SK-N-SH treated with all-trans-retinoic acid at 6 μM for 48 hours (cell line): Measurements from ENCODE around the gene IQSEC3.

Experiments used
- ATAC-seq: fragments of 200-7000 bp; cut with Tn5 transposase; 3 replicates; pipeline ENCODE4 v1.9.1; 2020; ENCODE audit warnings: mild to moderate bottlenecking, moderate library complexity
- ARNTL ChIP-seq: fragments of 450-650 bp; formaldehyde crosslinking; IDR thresholded peaks from 2 replicates; pipeline ENCODE4 v1.5.0; 2020; ENCODE audit warnings: low read depth, mild to moderate bottlenecking, moderate library complexity, borderline replicate concordance
- BACH2 ChIP-seq: fragments of 250-450 bp; sonication (Bioruptor Pico); IDR thresholded peaks from 2 replicates; pipeline ENCODE4 v1.9.0; 2021; ENCODE audit warnings: mild to moderate bottlenecking, borderline replicate concordance
- CSDC2 ChIP-seq: fragments of 250-450 bp; sonication (Bioruptor Pico); IDR thresholded peaks from 2 replicates; pipeline ENCODE4 v1.5.0; 2020; ENCODE audit warnings: mild to moderate bottlenecking, moderate library complexity
- ESRRG ChIP-seq: fragments of 250-450 bp; sonication (Bioruptor Pico); IDR thresholded peaks from 2 replicates; pipeline ENCODE4 v1.6.1; 2021; ENCODE audit warnings: mild to moderate bottlenecking
- GLIS3 ChIP-seq: fragments of 250-450 bp; sonication (Bioruptor Pico); IDR thresholded peaks from 2 replicates; pipeline ENCODE4 v1.5.0; 2020; ENCODE audit warnings: mild to moderate bottlenecking, moderate library complexity
- ISL1 ChIP-seq: fragments of 250-450 bp; sonication (Bioruptor Pico); IDR thresholded peaks from 2 replicates; pipeline ENCODE4 v2.1.2; 2022; ENCODE audit warnings: mild to moderate bottlenecking, moderate library complexity
- OSR1 ChIP-seq: fragments of 250-450 bp; sonication (Bioruptor Pico); IDR thresholded peaks from 2 replicates; pipeline ENCODE4 v1.8.0; 2022; ENCODE audit warnings: moderate library complexity, mild to moderate bottlenecking, inconsistent platforms
- PPARA ChIP-seq: fragments of 250-450 bp; sonication (Bioruptor Pico); IDR thresholded peaks from 2 replicates; pipeline ENCODE4 v1.5.0; 2020; ENCODE audit warnings: mild to moderate bottlenecking, borderline replicate concordance
- RARB ChIP-seq: fragments of 250-450 bp; sonication (Bioruptor Pico); IDR thresholded peaks from 2 replicates; pipeline ENCODE4 v1.8.0; 2021; ENCODE audit warnings: mild to moderate bottlenecking, moderate library complexity
- SNAI2 ChIP-seq: fragments of 250-450 bp; sonication (Bioruptor Pico); IDR thresholded peaks from 2 replicates; pipeline ENCODE4 v1.5.0; 2020; ENCODE audit warnings: mild to moderate bottlenecking, moderate library complexity
- TCF4 ChIP-seq: fragments of 250-450 bp; sonication (Bioruptor Pico); IDR thresholded peaks from 2 replicates; pipeline ENCODE4 v1.8.0; 2021; ENCODE audit warnings: mild to moderate bottlenecking, moderate library complexity, borderline replicate concordance
- TOX ChIP-seq: fragments of 250-450 bp; sonication (Bioruptor Pico); IDR thresholded peaks from 2 replicates; pipeline ENCODE4 v1.8.0; 2021; ENCODE audit warnings: mild to moderate bottlenecking, moderate library complexity, borderline replicate concordance
- ZC3H10 ChIP-seq: fragments of 250-450 bp; sonication (Bioruptor Pico); IDR thresholded peaks from 2 replicates; pipeline ENCODE4 v1.5.1; 2021; ENCODE audit warnings: mild to moderate bottlenecking, moderate library complexity
- ZFP3 ChIP-seq: fragments of 250-450 bp; sonication (Bioruptor Pico); IDR thresholded peaks from 2 replicates; pipeline ENCODE4 v1.5.0; 2020; ENCODE audit warnings: mild to moderate bottlenecking, moderate library complexity
- ZFP30 ChIP-seq: fragments of 450-650 bp; formaldehyde crosslinking; IDR thresholded peaks from 2 replicates; pipeline ENCODE4 v1.5.0; 2022; ENCODE audit warnings: mild to moderate bottlenecking, moderate library complexity
- ZNF565 ChIP-seq: fragments of 450-650 bp; formaldehyde crosslinking; conservative IDR thresholded peaks from 2 replicates; pipeline ENCODE4 v1.5.0; 2020; ENCODE audit warnings: low read depth, mild to moderate bottlenecking, moderate library complexity
- ZNF70 ChIP-seq: fragments of 450-650 bp; formaldehyde crosslinking; IDR thresholded peaks from 2 replicates; pipeline ENCODE4 v1.5.0; 2020; ENCODE audit warnings: mild to moderate bottlenecking, moderate library complexity
- ZNF8 ChIP-seq: fragments of 450-650 bp; formaldehyde crosslinking; IDR thresholded peaks from 2 replicates; pipeline ENCODE4 v1.5.0; 2020; ENCODE audit warnings: mild to moderate bottlenecking, moderate library complexity
- TF ChIP-seq, protein P1 (sequence below): fragments of 250-450 bp; sonication (Bioruptor Pico); IDR thresholded peaks from 2 replicates; pipeline ENCODE4 v1.8.0; 2020; ENCODE audit warnings: mild to moderate bottlenecking, moderate library complexity, borderline replicate concordance
- TF ChIP-seq, protein P2 (sequence below): fragments of 250-450 bp; sonication (Bioruptor Pico); IDR thresholded peaks from 2 replicates; pipeline ENCODE4 v1.5.0; 2020; ENCODE audit warnings: mild to moderate bottlenecking, moderate library complexity
- TF ChIP-seq, protein P3 (sequence below): fragments of 250-450 bp; sonication (Bioruptor Pico); IDR thresholded peaks from 2 replicates; pipeline ENCODE4 v1.5.1; 2020; ENCODE audit warnings: low read depth, mild to moderate bottlenecking, moderate library complexity
- TF ChIP-seq, protein P4 (sequence below): fragments of 250-450 bp; sonication (Bioruptor Pico); IDR thresholded peaks from 2 replicates; pipeline ENCODE4 v1.8.0; 2021; ENCODE audit warnings: low read depth, mild to moderate bottlenecking, moderate library complexity, borderline replicate concordance

The IQSEC3 gene

DNA sequence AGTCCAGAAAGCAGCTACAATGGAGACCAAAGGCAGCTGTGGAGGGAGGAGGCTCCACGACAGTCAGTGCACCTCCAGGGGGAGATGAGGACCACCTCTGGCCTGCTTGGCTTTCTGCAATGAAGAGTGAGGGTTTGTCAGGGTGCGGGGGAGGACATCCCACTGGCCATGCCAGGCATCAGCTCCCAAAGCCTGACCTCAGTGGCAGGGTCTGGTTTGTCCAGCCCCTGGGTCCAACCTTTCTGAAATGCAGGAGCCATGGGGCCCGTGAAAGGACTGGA lies 112.2 kb downstream of the IQSEC3 start:
- no peak for ATAC-seq
- no peak for TF ChIP-seq ZC3H10 (CRISPR knock-in tag)
- TF ChIP-seq PPARA (CRISPR knock-in tag) = no peak
- no peak for TF ChIP-seq ZNF565 (CRISPR knock-in tag)
- TF ChIP-seq ESRRG (CRISPR knock-in tag) = no peak
- TF ChIP-seq ZFP30 (CRISPR knock-in tag) = no peak
- TF ChIP-seq, protein P1, sequence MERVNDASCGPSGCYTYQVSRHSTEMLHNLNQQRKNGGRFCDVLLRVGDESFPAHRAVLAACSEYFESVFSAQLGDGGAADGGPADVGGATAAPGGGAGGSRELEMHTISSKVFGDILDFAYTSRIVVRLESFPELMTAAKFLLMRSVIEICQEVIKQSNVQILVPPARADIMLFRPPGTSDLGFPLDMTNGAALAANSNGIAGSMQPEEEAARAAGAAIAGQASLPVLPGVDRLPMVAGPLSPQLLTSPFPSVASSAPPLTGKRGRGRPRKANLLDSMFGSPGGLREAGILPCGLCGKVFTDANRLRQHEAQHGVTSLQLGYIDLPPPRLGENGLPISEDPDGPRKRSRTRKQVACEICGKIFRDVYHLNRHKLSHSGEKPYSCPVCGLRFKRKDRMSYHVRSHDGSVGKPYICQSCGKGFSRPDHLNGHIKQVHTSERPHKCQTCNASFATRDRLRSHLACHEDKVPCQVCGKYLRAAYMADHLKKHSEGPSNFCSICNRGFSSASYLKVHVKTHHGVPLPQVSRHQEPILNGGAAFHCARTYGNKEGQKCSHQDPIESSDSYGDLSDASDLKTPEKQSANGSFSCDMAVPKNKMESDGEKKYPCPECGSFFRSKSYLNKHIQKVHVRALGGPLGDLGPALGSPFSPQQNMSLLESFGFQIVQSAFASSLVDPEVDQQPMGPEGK (CRISPR knock-in tag) = no peak
- no peak for TF ChIP-seq ZNF70
- TF ChIP-seq GLIS3 (CRISPR knock-in tag) = no peak
- no peak for TF ChIP-seq TCF4 (CRISPR knock-in tag)
- TF ChIP-seq ISL1 (CRISPR knock-in tag) = no peak
- TF ChIP-seq SNAI2 (CRISPR knock-in tag) = no peak
- no peak for TF ChIP-seq ZNF8 (CRISPR knock-in tag)
- no peak for TF ChIP-seq CSDC2

DNA sequence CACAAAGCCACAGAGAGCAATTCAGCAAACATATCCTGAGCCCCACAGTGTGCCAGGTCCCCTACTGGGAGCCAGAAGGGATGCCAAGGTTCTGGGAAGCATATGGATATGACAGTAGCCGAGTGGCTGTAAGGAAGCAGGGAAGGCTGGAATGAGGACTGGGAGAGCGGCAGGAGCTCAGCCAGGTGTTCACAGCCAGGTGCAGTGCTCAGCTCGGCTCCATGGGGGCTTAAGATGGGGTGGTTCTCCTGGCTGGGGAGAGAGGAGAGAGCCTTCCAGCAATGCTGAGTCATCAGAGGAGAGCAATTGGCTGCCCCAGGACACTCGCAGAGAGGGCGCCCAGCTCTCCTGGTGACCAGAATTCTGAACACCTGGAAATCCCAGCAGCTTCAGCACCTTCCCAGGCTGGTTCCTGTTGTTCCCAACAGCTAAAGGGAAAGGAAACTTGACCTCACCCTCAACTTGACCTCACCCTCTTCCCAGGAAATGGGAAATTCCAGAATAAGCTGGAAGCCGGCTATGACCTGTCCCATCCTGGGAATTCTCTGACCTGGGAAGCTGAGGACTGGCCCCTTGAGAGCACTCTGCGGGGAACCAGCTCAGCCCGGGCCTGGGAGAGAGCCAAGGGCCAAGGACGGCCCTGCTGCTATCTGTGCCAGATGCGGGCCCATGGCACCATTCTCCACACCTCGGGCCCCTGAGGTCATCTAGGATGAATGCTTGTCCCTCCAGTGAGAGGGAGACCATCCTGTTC lies 112.7 kb downstream of the IQSEC3 start:
- no peak for ATAC-seq
- TF ChIP-seq PPARA (CRISPR knock-in tag) (no peak), SNAI2 (CRISPR knock-in tag) (no peak), CSDC2 (no peak), ZFP3 (CRISPR knock-in tag) (no peak)
- TF ChIP-seq, protein P2, sequence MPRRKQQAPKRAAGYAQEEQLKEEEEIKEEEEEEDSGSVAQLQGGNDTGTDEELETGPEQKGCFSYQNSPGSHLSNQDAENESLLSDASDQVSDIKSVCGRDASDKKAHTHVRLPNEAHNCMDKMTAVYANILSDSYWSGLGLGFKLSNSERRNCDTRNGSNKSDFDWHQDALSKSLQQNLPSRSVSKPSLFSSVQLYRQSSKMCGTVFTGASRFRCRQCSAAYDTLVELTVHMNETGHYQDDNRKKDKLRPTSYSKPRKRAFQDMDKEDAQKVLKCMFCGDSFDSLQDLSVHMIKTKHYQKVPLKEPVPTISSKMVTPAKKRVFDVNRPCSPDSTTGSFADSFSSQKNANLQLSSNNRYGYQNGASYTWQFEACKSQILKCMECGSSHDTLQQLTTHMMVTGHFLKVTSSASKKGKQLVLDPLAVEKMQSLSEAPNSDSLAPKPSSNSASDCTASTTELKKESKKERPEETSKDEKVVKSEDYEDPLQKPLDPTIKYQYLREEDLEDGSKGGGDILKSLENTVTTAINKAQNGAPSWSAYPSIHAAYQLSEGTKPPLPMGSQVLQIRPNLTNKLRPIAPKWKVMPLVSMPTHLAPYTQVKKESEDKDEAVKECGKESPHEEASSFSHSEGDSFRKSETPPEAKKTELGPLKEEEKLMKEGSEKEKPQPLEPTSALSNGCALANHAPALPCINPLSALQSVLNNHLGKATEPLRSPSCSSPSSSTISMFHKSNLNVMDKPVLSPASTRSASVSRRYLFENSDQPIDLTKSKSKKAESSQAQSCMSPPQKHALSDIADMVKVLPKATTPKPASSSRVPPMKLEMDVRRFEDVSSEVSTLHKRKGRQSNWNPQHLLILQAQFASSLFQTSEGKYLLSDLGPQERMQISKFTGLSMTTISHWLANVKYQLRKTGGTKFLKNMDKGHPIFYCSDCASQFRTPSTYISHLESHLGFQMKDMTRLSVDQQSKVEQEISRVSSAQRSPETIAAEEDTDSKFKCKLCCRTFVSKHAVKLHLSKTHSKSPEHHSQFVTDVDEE = no peak

DNA sequence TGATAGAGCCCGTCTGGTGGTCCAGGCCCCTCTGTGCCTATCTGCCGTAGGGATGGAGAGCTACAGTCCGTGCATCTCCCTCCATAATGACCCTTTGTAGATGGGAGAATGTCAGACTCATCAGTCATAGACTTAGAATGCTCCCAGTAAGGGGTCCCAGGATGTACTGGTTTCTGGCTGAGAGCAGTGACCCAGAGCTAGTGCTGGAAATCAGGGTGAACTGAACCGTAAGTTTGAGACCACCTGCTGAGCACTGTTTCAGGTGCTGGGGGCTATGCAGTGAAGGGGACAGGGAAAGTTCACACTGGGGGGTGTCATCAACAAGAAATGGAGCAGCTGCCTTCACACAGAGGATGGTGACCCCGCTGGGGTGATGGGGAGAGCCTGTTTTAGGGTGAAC lies 113.3 kb downstream of the IQSEC3 start:
- no peak for ATAC-seq
- TF ChIP-seq SNAI2 (CRISPR knock-in tag) (no peak), TCF4 (CRISPR knock-in tag) (no peak), GLIS3 (CRISPR knock-in tag) (no peak), RARB (CRISPR knock-in tag) (no peak), ZFP30 (CRISPR knock-in tag) (no peak), CSDC2 (no peak), OSR1 (CRISPR knock-in tag) (no peak), TOX (CRISPR knock-in tag) (no peak), BACH2 (CRISPR knock-in tag) (no peak), ZC3H10 (CRISPR knock-in tag) (no peak), ZNF8 (CRISPR knock-in tag) (no peak), ISL1 (CRISPR knock-in tag) (no peak), ZNF565 (CRISPR knock-in tag) (no peak), ARNTL (CRISPR knock-in tag) (no peak)
- TF ChIP-seq, protein P3, sequence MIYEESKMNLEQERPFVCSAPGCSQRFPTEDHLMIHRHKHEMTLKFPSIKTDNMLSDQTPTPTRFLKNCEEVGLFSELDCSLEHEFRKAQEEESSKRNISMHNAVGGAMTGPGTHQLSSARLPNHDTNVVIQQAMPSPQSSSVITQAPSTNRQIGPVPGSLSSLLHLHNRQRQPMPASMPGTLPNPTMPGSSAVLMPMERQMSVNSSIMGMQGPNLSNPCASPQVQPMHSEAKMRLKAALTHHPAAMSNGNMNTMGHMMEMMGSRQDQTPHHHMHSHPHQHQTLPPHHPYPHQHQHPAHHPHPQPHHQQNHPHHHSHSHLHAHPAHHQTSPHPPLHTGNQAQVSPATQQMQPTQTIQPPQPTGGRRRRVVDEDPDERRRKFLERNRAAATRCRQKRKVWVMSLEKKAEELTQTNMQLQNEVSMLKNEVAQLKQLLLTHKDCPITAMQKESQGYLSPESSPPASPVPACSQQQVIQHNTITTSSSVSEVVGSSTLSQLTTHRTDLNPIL (CRISPR knock-in tag) = no peak
- TF ChIP-seq, protein P2 = no peak
- TF ChIP-seq, protein P4, sequence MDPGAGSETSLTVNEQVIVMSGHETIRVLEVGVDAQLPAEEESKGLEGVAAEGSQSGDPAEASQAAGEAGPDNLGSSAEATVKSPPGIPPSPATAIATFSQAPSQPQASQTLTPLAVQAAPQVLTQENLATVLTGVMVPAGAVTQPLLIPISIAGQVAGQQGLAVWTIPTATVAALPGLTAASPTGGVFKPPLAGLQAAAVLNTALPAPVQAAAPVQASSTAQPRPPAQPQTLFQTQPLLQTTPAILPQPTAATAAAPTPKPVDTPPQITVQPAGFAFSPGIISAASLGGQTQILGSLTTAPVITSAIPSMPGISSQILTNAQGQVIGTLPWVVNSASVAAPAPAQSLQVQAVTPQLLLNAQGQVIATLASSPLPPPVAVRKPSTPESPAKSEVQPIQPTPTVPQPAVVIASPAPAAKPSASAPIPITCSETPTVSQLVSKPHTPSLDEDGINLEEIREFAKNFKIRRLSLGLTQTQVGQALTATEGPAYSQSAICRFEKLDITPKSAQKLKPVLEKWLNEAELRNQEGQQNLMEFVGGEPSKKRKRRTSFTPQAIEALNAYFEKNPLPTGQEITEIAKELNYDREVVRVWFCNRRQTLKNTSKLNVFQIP = no peak
- TF ChIP-seq, all 23 proteins: peak for 0
